Measurements from ENCODE around the gene CADPS. TPM values are rescaled to one million over a fixed set of nuclear protein-coding genes. Genes with fewer than 3 reads are reported as not detected.

CADPS gene
- total RNA-seq, 4 donors from 2014 or later = 0.31 to 14.4 (median 5.2) TPM

GRCh38 chr3:62675492-62675891, 199.7 kb downstream of the CADPS start:
- no peak for TF ChIP-seq EP300 (IDR thresholded peaks at IDR 0.05)
- no peak for TF ChIP-seq POLR2AphosphoS5 (IDR thresholded peaks at IDR 0.05)
- no peak for TF ChIP-seq POLR2A (IDR thresholded peaks at IDR 0.05)
- TF ChIP-seq CTCF (IDR thresholded peaks at IDR 0.05) = no peak
- Histone ChIP-seq H3K27me3 (no peaks in the 10 kb centered on the region), H3K9me3 (no peaks in the 10 kb centered on the region), H3K27ac (no peak overlapping the region), H3K4me3 (no peak overlapping the region), H3K36me3 (no peaks in the 10 kb centered on the region), H3K4me1 (no peaks in the 10 kb centered on the region)
- 76 to 81% methylated on average over 1 of the region's 1 CpG for WGBS, 2 donors (ENCODE audit: low coverage in 1 of 2)
- no peak for ATAC-seq

- no peak overlapping the region for H3K27ac ChIP-seq
- TF ChIP-seq POLR2A (IDR thresholded peaks at IDR 0.05) (no peak), CTCF (IDR thresholded peaks at IDR 0.05) (no peak), POLR2AphosphoS5 (IDR thresholded peaks at IDR 0.05) (no peak), EP300 (IDR thresholded peaks at IDR 0.05) (no peak)
- no peak for ATAC-seq
- H3K27me3 ChIP-seq = peaks cover 18% of the 10 kb centered on the region
- H3K36me3 ChIP-seq = no peaks in the 10 kb centered on the region
- H3K4me1 ChIP-seq = no peaks in the 10 kb centered on the region
- no peak overlapping the region for H3K4me3 ChIP-seq
- no peaks in the 10 kb centered on the region for H3K9me3 ChIP-seq
Measured at GRCh38 chr3:62672988-62673313, 202.3 kb downstream of the CADPS start.

- Histone ChIP-seq H3K9me3 (no peaks in the 10 kb centered on the region), H3K27ac (no peak overlapping the region), H3K4me3 (no peak overlapping the region), H3K4me1 (no peaks in the 10 kb centered on the region), H3K36me3 (no peaks in the 10 kb centered on the region), H3K27me3 (peaks cover 20% of the 10 kb centered on the region)
- ATAC-seq = no peak
- TF ChIP-seq POLR2AphosphoS5 (IDR thresholded peaks at IDR 0.05) = no peak
- no peak for TF ChIP-seq CTCF (IDR thresholded peaks at IDR 0.05)
- TF ChIP-seq EP300 (IDR thresholded peaks at IDR 0.05) = no peak
- no peak for TF ChIP-seq POLR2A (IDR thresholded peaks at IDR 0.05)
- 67 to 74% methylated on average over 9 of the region's 10 CpGs for WGBS, 2 donors (ENCODE audit: low coverage in 1 of 2)
Measured at GRCh38 chr3:62672270-62672987, 202.8 kb downstream of the CADPS start.

- H3K27ac ChIP-seq = no peak overlapping the region
- ATAC-seq = no peak
- TF ChIP-seq POLR2AphosphoS5 (IDR thresholded peaks at IDR 0.05) = no peak
- TF ChIP-seq EP300 (IDR thresholded peaks at IDR 0.05) = no peak
- TF ChIP-seq CTCF (IDR thresholded peaks at IDR 0.05) = no peak
- no peak for TF ChIP-seq POLR2A (IDR thresholded peaks at IDR 0.05)
- peaks cover 27% of the 10 kb centered on the region for H3K27me3 ChIP-seq
- no peaks in the 10 kb centered on the region for H3K9me3 ChIP-seq
- H3K4me3 ChIP-seq = no peak overlapping the region
- no peaks in the 10 kb centered on the region for H3K36me3 ChIP-seq
- peaks cover 0 to 4% (median 0%) of the 10 kb centered on the region in 3 donors for H3K4me1 ChIP-seq
Measured at GRCh38 chr3:62670351-62670750, 204.9 kb downstream of the CADPS start.

GRCh38 chr3:62669161-62669560, 206.1 kb downstream of the CADPS start:
- 71 to 83% methylated on average over 1 of the region's 1 CpG for WGBS, 2 donors (ENCODE audit: low coverage in 1 of 2)

More at GRCh38 chr3:62669161-62669560, 206.1 kb downstream of the CADPS start:
- Histone ChIP-seq H3K9me3 (no peaks in the 10 kb centered on the region), H3K4me1 (peaks cover 0 to 4% (median 0%) of the 10 kb centered on the region in 3 donors), H3K27me3 (peaks cover 27% of the 10 kb centered on the region), H3K4me3 (no peak overlapping the region), H3K36me3 (no peaks in the 10 kb centered on the region), H3K27ac (no peak overlapping the region)
- no peak for ATAC-seq
- no peak for TF ChIP-seq POLR2AphosphoS5 (IDR thresholded peaks at IDR 0.05)
- TF ChIP-seq CTCF (IDR thresholded peaks at IDR 0.05) = no peak
- no peak for TF ChIP-seq EP300 (IDR thresholded peaks at IDR 0.05)
- no peak for TF ChIP-seq POLR2A (IDR thresholded peaks at IDR 0.05)
